ENCODE data around the gene RNF183.

The RNF183 gene

DNA sequence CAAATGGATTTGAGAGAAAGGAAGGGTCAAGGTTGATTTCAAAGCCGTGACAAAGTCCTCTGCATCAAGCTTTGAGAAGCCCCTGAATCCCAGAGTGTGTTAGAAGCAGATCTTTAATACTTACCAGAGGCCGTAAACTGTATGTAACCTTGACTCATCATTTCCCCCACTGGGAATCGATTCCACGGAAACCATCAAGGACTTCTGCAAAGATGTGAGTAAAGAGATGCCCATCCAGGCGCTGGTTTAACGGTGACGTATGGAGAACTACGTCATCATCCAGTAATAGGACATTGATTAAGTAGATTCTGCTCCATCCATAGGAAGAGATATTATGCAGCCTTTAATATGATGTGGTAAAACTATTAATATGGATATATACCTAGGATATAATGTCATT, 1.6 kb downstream of the RNF183 start:
- Histone ChIP-seq H3K4me3 (ENCODE audit: low read length) (no peak overlapping the region), H3K9me3 (replicated peaks; ENCODE audit: insufficient read depth, low read length) (no peaks in the 10 kb centered on the region), H3K79me2 (ENCODE audit: low read length) (no peaks in the 10 kb centered on the region), H2AFZ (ENCODE audit: low read length) (no peak overlapping the region), H3F3A (ENCODE audit: insufficient read depth, low read length) (peaks cover 18% of the 10 kb centered on the region), H3K27ac (ENCODE audit: low read length) (no peak overlapping the region), H3K9ac (ENCODE audit: low read length) (no peak overlapping the region), H3K4me2 (ENCODE audit: low read depth, low read length) (no peak overlapping the region), H3K4me1 (ENCODE audit: low read length) (peaks cover 29% of the 10 kb centered on the region), H3K36me3 (replicated peaks; ENCODE audit: insufficient read depth, low read length) (no peaks in the 10 kb centered on the region), H3K27me3 (replicated peaks; ENCODE audit: insufficient read depth, low read length) (no peaks in the 10 kb centered on the region), H4K20me1 (ENCODE audit: insufficient read depth, low read length) (no peaks in the 10 kb centered on the region), H3K9me2 (replicated peaks; ENCODE audit: insufficient read depth, low read length) (no peaks in the 10 kb centered on the region)
- no peak for TF ChIP-seq EZH2 (optimal IDR thresholded peaks at IDR 0.05; ENCODE audit: low read depth, low read length)
- DNase-seq: no peak

DNA sequence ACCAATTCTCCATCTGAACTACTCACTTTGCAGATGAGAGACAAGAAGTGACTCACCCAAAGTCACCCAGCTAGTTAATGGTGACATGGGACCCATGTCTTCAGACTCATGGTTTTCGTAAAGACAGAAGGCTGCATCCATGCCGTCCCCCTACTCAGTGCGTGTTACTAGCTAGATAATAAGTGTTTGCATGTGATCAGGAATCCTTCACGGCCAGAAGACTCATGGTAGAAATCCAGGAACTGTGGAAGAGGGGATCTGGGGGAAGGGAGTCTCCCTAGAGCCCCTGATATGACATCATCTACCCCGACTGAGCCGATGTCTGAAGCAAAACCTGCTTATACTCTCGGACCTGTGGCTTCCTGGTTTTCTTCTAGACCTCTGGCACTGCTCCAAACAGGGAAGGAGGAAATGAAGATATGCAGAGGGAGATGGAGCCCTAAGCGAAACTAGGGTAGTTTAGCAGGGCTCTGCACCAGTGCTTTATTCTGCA, 3.3 kb downstream of the RNF183 start:
- DNase-seq: no peak

DNA sequence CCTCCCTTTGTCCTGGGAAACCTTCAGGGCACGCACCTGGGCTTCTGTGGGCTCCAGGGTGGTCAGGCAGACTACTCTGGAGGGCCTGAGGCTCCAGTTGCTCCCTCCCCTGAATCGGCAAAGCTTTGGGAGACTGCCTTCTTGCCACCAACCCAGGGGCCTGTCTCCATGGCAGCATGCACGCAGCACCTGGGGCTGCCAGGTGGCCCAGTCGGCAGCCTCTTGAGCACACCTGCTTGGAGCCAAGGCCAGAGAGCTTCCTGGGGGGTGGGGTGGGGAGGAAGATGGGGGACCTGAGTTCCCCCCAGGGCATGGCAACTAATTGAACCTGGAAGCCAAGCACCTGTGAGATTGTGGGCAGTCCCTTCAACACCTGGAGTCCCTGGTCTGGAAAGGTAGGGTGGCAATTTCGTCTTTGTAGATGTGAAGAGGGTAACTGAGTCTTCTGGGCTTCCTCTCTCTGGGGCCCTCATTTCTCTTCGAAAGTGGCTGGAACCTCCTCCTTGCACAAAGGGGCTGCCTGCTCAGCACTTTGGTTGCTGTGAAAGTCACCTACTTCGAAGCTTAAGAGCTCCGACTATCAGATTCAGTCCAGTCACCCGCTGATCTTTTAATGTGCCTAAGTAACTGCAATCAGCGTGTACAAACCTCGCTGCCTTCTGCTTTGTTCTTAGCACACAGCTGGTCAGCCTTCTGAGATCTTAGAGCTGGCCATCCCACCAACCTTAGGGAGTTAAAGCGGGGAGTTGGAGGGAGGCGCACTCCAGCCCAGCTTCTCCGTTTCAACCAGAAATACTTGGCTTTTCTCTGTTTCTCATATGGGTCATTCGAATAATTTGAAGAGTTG, 4.0 kb downstream of the RNF183 start:
- TF ChIP-seq EZH2 (optimal IDR thresholded peaks at IDR 0.05; ENCODE audit: low read depth, low read length): no peak
- H3K27ac ChIP-seq (ENCODE audit: low read length): peak overlapping the region; percentile 93
- H3K4me3 ChIP-seq (ENCODE audit: low read length): peak overlapping the region; percentile 39
- no peaks in the 10 kb centered on the region for H3K79me2 ChIP-seq (ENCODE audit: low read length)
- H3K9ac ChIP-seq (ENCODE audit: low read length): peak overlapping the region; percentile 62
- peak overlapping the region; percentile 57 for H2AFZ ChIP-seq (ENCODE audit: low read length)
- H3K9me2 ChIP-seq (replicated peaks; ENCODE audit: insufficient read depth, low read length): no peaks in the 10 kb centered on the region
- DNase-seq: peak; percentile 91
- no peaks in the 10 kb centered on the region for H4K20me1 ChIP-seq (ENCODE audit: insufficient read depth, low read length)
- H3F3A ChIP-seq (ENCODE audit: insufficient read depth, low read length): peaks cover 23% of the 10 kb centered on the region
- peaks cover 29% of the 10 kb centered on the region for H3K4me1 ChIP-seq (ENCODE audit: low read length)
- H3K27me3 ChIP-seq (replicated peaks; ENCODE audit: insufficient read depth, low read length): no peaks in the 10 kb centered on the region
- H3K9me3 ChIP-seq (replicated peaks; ENCODE audit: insufficient read depth, low read length): no peaks in the 10 kb centered on the region
- H3K4me2 ChIP-seq (ENCODE audit: low read depth, low read length): peak overlapping the region; percentile 81
- no peaks in the 10 kb centered on the region for H3K36me3 ChIP-seq (replicated peaks; ENCODE audit: insufficient read depth, low read length)

More for the DNA sequence above, 3.3 kb downstream of the RNF183 start:
- Histone ChIP-seq H3K9me2 (replicated peaks; ENCODE audit: insufficient read depth, low read length) (no peaks in the 10 kb centered on the region), H3K36me3 (replicated peaks; ENCODE audit: insufficient read depth, low read length) (no peaks in the 10 kb centered on the region), H3K9me3 (replicated peaks; ENCODE audit: insufficient read depth, low read length) (no peaks in the 10 kb centered on the region), H3K4me3 (ENCODE audit: low read length) (peak overlapping the region; percentile 39), H3K4me2 (ENCODE audit: low read depth, low read length) (peak overlapping the region; percentile 81), H3K4me1 (ENCODE audit: low read length) (peaks cover 29% of the 10 kb centered on the region), H3K79me2 (ENCODE audit: low read length) (no peaks in the 10 kb centered on the region), H3K9ac (ENCODE audit: low read length) (peak overlapping the region; percentile 62; the same call in 1 of the 2 replicates), H2AFZ (ENCODE audit: low read length) (peak overlapping the region; percentile 57), H4K20me1 (ENCODE audit: insufficient read depth, low read length) (no peaks in the 10 kb centered on the region), H3K27ac (ENCODE audit: low read length) (peak overlapping the region; percentile 93), H3K27me3 (replicated peaks; ENCODE audit: insufficient read depth, low read length) (no peaks in the 10 kb centered on the region), H3F3A (ENCODE audit: insufficient read depth, low read length) (peaks cover 23% of the 10 kb centered on the region)
- TF ChIP-seq EZH2phosphoT487 (IDR thresholded peaks at IDR 0.05; ENCODE audit: low read length) (no peak), EZH2 (optimal IDR thresholded peaks at IDR 0.05; ENCODE audit: low read depth, low read length) (no peak)
- TF ChIP-seq, protein P1, sequence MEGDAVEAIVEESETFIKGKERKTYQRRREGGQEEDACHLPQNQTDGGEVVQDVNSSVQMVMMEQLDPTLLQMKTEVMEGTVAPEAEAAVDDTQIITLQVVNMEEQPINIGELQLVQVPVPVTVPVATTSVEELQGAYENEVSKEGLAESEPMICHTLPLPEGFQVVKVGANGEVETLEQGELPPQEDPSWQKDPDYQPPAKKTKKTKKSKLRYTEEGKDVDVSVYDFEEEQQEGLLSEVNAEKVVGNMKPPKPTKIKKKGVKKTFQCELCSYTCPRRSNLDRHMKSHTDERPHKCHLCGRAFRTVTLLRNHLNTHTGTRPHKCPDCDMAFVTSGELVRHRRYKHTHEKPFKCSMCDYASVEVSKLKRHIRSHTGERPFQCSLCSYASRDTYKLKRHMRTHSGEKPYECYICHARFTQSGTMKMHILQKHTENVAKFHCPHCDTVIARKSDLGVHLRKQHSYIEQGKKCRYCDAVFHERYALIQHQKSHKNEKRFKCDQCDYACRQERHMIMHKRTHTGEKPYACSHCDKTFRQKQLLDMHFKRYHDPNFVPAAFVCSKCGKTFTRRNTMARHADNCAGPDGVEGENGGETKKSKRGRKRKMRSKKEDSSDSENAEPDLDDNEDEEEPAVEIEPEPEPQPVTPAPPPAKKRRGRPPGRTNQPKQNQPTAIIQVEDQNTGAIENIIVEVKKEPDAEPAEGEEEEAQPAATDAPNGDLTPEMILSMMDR (IDR thresholded peaks at IDR 0.05; ENCODE audit: low read length): no peak

DNA sequence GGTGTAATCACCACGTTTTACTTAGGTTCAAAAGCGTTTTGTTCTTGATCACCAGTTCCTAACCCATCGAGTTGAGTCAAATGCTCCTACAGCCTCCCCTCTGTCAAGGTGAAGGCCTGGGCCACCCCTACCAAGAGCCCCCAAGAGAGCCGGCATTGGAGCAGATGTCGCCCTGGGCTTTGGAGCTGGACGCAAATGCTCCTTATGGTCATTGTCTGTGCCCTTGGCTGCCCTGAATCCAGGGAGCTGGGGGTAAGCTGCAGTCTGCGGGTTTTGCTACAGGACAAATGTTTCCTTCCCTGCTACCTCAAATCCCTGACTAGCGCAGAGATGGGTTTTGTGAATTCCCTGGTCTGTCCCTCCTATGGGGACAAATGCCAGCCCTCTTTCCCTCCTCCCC, 4.9 kb downstream of the RNF183 start:
- Histone ChIP-seq H3K9me2 (replicated peaks; ENCODE audit: insufficient read depth, low read length) (no peaks in the 10 kb centered on the region), H3F3A (ENCODE audit: insufficient read depth, low read length) (peaks cover 23% of the 10 kb centered on the region), H3K36me3 (replicated peaks; ENCODE audit: insufficient read depth, low read length) (no peaks in the 10 kb centered on the region), H3K27ac (ENCODE audit: low read length) (peak overlapping the region; percentile 93), H3K9ac (ENCODE audit: low read length) (peak overlapping the region; percentile 62), H3K4me1 (ENCODE audit: low read length) (peaks cover 29% of the 10 kb centered on the region), H3K9me3 (replicated peaks; ENCODE audit: insufficient read depth, low read length) (no peaks in the 10 kb centered on the region), H3K4me2 (ENCODE audit: low read depth, low read length) (peak overlapping the region; percentile 81), H2AFZ (ENCODE audit: low read length) (peak overlapping the region; percentile 57; the same call in 1 of the 2 replicates), H3K4me3 (ENCODE audit: low read length) (no peak overlapping the region), H3K27me3 (replicated peaks; ENCODE audit: insufficient read depth, low read length) (no peaks in the 10 kb centered on the region), H4K20me1 (ENCODE audit: insufficient read depth, low read length) (no peaks in the 10 kb centered on the region), H3K79me2 (ENCODE audit: low read length) (no peaks in the 10 kb centered on the region)
- no peak for TF ChIP-seq EZH2phosphoT487 (IDR thresholded peaks at IDR 0.05; ENCODE audit: low read length)
- TF ChIP-seq, protein P1 (IDR thresholded peaks at IDR 0.05; ENCODE audit: low read length): no peak
- TF ChIP-seq EZH2 (optimal IDR thresholded peaks at IDR 0.05; ENCODE audit: low read depth, low read length): no peak
- DNase-seq: no peak
